HG03280 (cell line): ENCODE results near the gene RAB36.

Source experiments
- ATAC-seq: cut with Tn5 transposase; IDR thresholded peaks from one replicate; pipeline ENCODE4 v1.9.1; 2021; ENCODE audit warnings: mild to moderate bottlenecking, moderate library complexity; ENCODE audit not compliant: unreplicated experiment

RAB36 gene

GRCh38 chr22:23144932-23145877, at the start of gene RAB36:
Gene RAB36, plus strand, starts transcription at chr22:23145477. Its CDS starts 1,140 bp downstream, at chr22:23146617.
- peak; percentile 47 for ATAC-seq

- ATAC-seq: no peak
Measured at GRCh38 chr22:23095733-23096342, 49.4 kb upstream of the RAB36 start.

- ATAC-seq: no peak
Measured at GRCh38 chr22:23097412-23098229, 47.7 kb upstream of the RAB36 start.

- no peak for ATAC-seq
Measured at GRCh38 chr22:23098230-23098705, 47.0 kb upstream of the RAB36 start.

- ATAC-seq: no peak
Measured at GRCh38 chr22:23098718-23099530, 46.4 kb upstream of the RAB36 start.

- no peak for ATAC-seq
Measured at GRCh38 chr22:23099531-23099804, 45.8 kb upstream of the RAB36 start.

GRCh38 chr22:23100124-23100801, 45.0 kb upstream of the RAB36 start:
- ATAC-seq: no peak

- no peak for ATAC-seq
Measured at GRCh38 chr22:23101524-23101923, 43.8 kb upstream of the RAB36 start.

GRCh38 chr22:23102002-23102655, 43.1 kb upstream of the RAB36 start:
- ATAC-seq: no peak

- no peak for ATAC-seq
Measured at GRCh38 chr22:23102776-23103175, 42.5 kb upstream of the RAB36 start.

GRCh38 chr22:23103199-23103954, 41.9 kb upstream of the RAB36 start:
- ATAC-seq: no peak

GRCh38 chr22:23104187-23104971, 40.9 kb upstream of the RAB36 start:
- no peak for ATAC-seq

GRCh38 chr22:23105304-23105703, 40.0 kb upstream of the RAB36 start:
- ATAC-seq: no peak

GRCh38 chr22:23105919-23106318, 39.4 kb upstream of the RAB36 start:
- no peak for ATAC-seq

- no peak for ATAC-seq
Measured at GRCh38 chr22:23106344-23106743, 38.9 kb upstream of the RAB36 start.

- no peak for ATAC-seq
Measured at GRCh38 chr22:23106906-23107367, 38.3 kb upstream of the RAB36 start.

- ATAC-seq: no peak
Measured at GRCh38 chr22:23107487-23108248, 37.6 kb upstream of the RAB36 start.
